ENCODE measurements around the gene RASGEF1B. TPM values are rescaled to one million over a fixed set of nuclear protein-coding genes. Genes with fewer than 3 reads are reported as not detected.

Gene RASGEF1B
- total and polyA plus RNA-seq, 2 of the 4 experiments (the other 2 are of a cell fraction), result 0.09 to 0.36 TPM

DNA sequence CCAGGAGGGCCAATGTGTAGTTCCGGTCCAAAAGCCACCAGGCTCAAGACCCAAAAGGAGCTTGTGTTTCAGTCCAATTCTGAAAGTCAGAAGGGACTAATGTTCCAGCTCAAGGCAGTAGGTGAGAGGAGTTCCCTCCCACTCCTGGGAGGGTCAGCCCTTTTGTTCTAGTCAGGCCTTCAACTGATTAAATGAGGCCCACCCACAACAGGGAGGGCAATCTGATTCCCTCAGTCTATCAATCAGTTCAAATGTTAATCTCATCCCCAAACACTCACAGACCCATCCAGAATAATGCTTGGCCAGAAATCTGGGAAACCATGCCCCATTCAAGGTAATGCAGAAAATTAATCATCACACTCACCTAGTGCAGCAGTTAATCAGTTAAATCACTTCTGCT is 35.8 kb upstream of the RASGEF1B start:
- H3K36me3 ChIP-seq (ENCODE audit: control insufficient read depth, insufficient read depth, low read length), result no peaks in the 10 kb centered on the region
- peaks cover 4% of the 10 kb centered on the region; the same call in 1 of the 2 replicates for H3K27me3 ChIP-seq (ENCODE audit: control insufficient read depth, insufficient read depth, low read length)
- H2BK20ac ChIP-seq (ENCODE audit: low read depth, low read length), result no peak overlapping the region
- no peak overlapping the region for H2AK5ac ChIP-seq (ENCODE audit: low read depth, low read length)
- no peaks in the 10 kb centered on the region for H3K9me3 ChIP-seq (ENCODE audit: control insufficient read depth, insufficient read depth, low read length)
- no TSS peak for BruUV-seq (replicated peaks)
- dilution Hi-C loops (cut with HindIII; ENCODE audit: low sequenced_read_pairs, unreplicated experiment) (no loop called here), in situ Hi-C loops (cut with MboI; ENCODE audit: low sequenced_read_pairs) (no loop called here), intact Hi-C loops (cut with micrococcal nuclease) (no loop called here)
- WGBS, 2 experiments (ENCODE audit: extremely low coverage in 2 of 2, insufficient read length in 1 of 2), result no CpG with 5 or more reads among the region's 1 CpG
- H3K9me1 ChIP-seq (ENCODE audit: insufficient read depth, low read length), result no peaks in the 10 kb centered on the region
- H4K20me1 ChIP-seq (ENCODE audit: insufficient read depth, low read length), result no peaks in the 10 kb centered on the region
- POLR2A ChIA-PET (ENCODE audit: unreplicated experiment), result no interaction called here
- no peak overlapping the region for H3K27ac ChIP-seq (ENCODE audit: insufficient read depth, low read length)
- TF ChIP-seq BHLHE40 (IDR thresholded peaks at IDR 0.05; ENCODE audit: low read depth, low read length), result no peak
- no peak for TF ChIP-seq FOS (IDR thresholded peaks at IDR 0.05; ENCODE audit: low read depth, low read length)
- TF ChIP-seq CEBPB (IDR thresholded peaks at IDR 0.05; ENCODE audit: low read depth, low read length), result no peak
- TF ChIP-seq, protein P1, sequence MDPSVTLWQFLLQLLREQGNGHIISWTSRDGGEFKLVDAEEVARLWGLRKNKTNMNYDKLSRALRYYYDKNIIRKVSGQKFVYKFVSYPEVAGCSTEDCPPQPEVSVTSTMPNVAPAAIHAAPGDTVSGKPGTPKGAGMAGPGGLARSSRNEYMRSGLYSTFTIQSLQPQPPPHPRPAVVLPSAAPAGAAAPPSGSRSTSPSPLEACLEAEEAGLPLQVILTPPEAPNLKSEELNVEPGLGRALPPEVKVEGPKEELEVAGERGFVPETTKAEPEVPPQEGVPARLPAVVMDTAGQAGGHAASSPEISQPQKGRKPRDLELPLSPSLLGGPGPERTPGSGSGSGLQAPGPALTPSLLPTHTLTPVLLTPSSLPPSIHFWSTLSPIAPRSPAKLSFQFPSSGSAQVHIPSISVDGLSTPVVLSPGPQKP (IDR thresholded peaks at IDR 0.05; ENCODE audit: borderline replicate concordance, low read depth, low read length), result no peak
- no peak for TF ChIP-seq RAD21 (IDR thresholded peaks at IDR 0.05; ENCODE audit: low read length)
- TF ChIP-seq, protein P2, sequence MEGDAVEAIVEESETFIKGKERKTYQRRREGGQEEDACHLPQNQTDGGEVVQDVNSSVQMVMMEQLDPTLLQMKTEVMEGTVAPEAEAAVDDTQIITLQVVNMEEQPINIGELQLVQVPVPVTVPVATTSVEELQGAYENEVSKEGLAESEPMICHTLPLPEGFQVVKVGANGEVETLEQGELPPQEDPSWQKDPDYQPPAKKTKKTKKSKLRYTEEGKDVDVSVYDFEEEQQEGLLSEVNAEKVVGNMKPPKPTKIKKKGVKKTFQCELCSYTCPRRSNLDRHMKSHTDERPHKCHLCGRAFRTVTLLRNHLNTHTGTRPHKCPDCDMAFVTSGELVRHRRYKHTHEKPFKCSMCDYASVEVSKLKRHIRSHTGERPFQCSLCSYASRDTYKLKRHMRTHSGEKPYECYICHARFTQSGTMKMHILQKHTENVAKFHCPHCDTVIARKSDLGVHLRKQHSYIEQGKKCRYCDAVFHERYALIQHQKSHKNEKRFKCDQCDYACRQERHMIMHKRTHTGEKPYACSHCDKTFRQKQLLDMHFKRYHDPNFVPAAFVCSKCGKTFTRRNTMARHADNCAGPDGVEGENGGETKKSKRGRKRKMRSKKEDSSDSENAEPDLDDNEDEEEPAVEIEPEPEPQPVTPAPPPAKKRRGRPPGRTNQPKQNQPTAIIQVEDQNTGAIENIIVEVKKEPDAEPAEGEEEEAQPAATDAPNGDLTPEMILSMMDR (conservative IDR thresholded peaks at IDR 0.05; ENCODE audit: low read depth, low read length), result no peak
- no peak for TF ChIP-seq RFX5 (IDR thresholded peaks at IDR 0.05; ENCODE audit: low read depth, low read length)
- TF ChIP-seq MAZ (IDR thresholded peaks at IDR 0.05; ENCODE audit: borderline replicate concordance, low read depth, low read length), result no peak
- TF ChIP-seq RCOR1 (IDR thresholded peaks at IDR 0.05; ENCODE audit: insufficient replicate concordance, low read length), result no peak
- TF ChIP-seq MAFK (IDR thresholded peaks at IDR 0.05; ENCODE audit: low read depth, low read length), result no peak
- TF ChIP-seq SMC3 (IDR thresholded peaks at IDR 0.05; ENCODE audit: low read depth, low read length), result no peak
- TF ChIP-seq POLR2A (IDR thresholded peaks at IDR 0.05; ENCODE audit: low read depth, low read length), result no peak
- no peak for TF ChIP-seq NFE2L2 (IDR thresholded peaks at IDR 0.05; ENCODE audit: low read depth, low read length)
- no peak for TF ChIP-seq MXI1 (IDR thresholded peaks at IDR 0.05; ENCODE audit: borderline replicate concordance, low read depth, low read length)
- CTCF ChIA-PET, result no interaction called here
- no peak overlapping the region for H3K4me2 ChIP-seq (ENCODE audit: low read depth, low read length)
- no peak overlapping the region for H3K4ac ChIP-seq (ENCODE audit: low read depth, low read length)
- H3K14ac ChIP-seq (replicated peaks; ENCODE audit: low read depth, low read length), result no peak overlapping the region
- H3K4me3 ChIP-seq (ENCODE audit: insufficient read depth, low read depth, low read length), result no peak overlapping the region
- H3K79me1 ChIP-seq (ENCODE audit: low read depth in 1 of 2, low read length in 2 of 2), result no peaks in the 10 kb centered on the region
- H4K8ac ChIP-seq (ENCODE audit: low read depth in 2 of 2, low read length in 2 of 2), result no peak overlapping the region
- H4K5ac ChIP-seq (ENCODE audit: low read depth, low read length), result no peak overlapping the region
- no peak overlapping the region for H4K91ac ChIP-seq (ENCODE audit: insufficient read depth, low read depth, low read length)
- H2BK15ac ChIP-seq (ENCODE audit: low read depth, low read length), result no peak overlapping the region
- H3K9ac ChIP-seq (ENCODE audit: low read depth, low read length), result no peak overlapping the region
- no peak for ATAC-seq (ENCODE audit: low read depth)
- no peak overlapping the region for H3K56ac ChIP-seq (ENCODE audit: extremely low read depth, insufficient read depth, low read length)
- H3K4me1 ChIP-seq (ENCODE audit: control insufficient read depth, insufficient read depth, low read length), result no peaks in the 10 kb centered on the region
- DNase-seq, result no peak
- no peak overlapping the region for H2AK9ac ChIP-seq (replicated peaks; ENCODE audit: low read depth, low read length, poor library complexity)
- no peak overlapping the region for H2AFZ ChIP-seq (replicated peaks; ENCODE audit: low read length, poor library complexity)
- no peak overlapping the region for H3K23ac ChIP-seq (ENCODE audit: low read depth, low read length)
- H3K18ac ChIP-seq (ENCODE audit: low read depth, low read length), result no peak overlapping the region
- H2BK5ac ChIP-seq (ENCODE audit: low read depth, low read length, poor library complexity, severe bottlenecking), result no peak overlapping the region
- no peak overlapping the region for H2BK120ac ChIP-seq (ENCODE audit: low read depth, low read length)

Measured in IMR-90 (cell line).